Measurements from ENCODE around the gene ALKAL2.

DNA sequence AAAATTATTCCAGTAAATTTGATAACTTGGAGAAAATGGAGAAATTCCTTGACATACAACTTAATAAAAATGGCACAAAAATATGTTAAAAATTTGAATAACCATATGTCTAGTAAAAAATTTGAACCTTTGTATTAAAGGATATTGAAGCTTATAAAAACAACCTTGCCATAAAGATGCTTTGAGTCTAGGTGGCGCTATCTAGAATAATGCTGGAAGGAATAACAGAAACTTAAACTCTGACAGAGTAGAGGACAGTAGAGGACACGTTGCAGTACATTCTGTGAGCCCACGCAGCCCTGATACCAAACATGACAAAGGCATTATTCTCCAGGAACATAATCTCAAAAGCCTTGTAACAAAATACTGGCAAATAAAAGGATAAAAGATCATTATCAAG is 44.7 kb upstream of the ALKAL2 start:
- no peak for TF ChIP-seq EZH2 (optimal IDR thresholded peaks at IDR 0.05; ENCODE audit: low read depth, low read length)
- TF ChIP-seq, protein P1, sequence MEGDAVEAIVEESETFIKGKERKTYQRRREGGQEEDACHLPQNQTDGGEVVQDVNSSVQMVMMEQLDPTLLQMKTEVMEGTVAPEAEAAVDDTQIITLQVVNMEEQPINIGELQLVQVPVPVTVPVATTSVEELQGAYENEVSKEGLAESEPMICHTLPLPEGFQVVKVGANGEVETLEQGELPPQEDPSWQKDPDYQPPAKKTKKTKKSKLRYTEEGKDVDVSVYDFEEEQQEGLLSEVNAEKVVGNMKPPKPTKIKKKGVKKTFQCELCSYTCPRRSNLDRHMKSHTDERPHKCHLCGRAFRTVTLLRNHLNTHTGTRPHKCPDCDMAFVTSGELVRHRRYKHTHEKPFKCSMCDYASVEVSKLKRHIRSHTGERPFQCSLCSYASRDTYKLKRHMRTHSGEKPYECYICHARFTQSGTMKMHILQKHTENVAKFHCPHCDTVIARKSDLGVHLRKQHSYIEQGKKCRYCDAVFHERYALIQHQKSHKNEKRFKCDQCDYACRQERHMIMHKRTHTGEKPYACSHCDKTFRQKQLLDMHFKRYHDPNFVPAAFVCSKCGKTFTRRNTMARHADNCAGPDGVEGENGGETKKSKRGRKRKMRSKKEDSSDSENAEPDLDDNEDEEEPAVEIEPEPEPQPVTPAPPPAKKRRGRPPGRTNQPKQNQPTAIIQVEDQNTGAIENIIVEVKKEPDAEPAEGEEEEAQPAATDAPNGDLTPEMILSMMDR (IDR thresholded peaks at IDR 0.05; ENCODE audit: low read length): no peak
